SK-N-MC (cell line): Measurements from ENCODE around the gene DUSP14.

Experiments used
- EZH2 ChIP-seq: fragments of 200-600 bp; sonication (generic); IDR thresholded peaks from one replicate; pipeline ENCODE4 v1.6.1; 2017; ENCODE audit warnings: antibody characterized with exemption
- FOXP2 ChIP-seq: optimal IDR thresholded peaks from 2 replicates; pipeline ENCODE3; 2011; ENCODE audit warnings: mild to moderate bottlenecking, moderate library complexity; ENCODE audit not compliant: insufficient read depth; ENCODE audit errors: extremely low read length, control extremely low read depth
- POLR2AphosphoS5 ChIP-seq: IDR thresholded peaks from 2 replicates; pipeline ENCODE4 v1.6.1; 2012; ENCODE audit warnings: mild to moderate bottlenecking, low read depth, low read length, borderline replicate concordance

DNA sequence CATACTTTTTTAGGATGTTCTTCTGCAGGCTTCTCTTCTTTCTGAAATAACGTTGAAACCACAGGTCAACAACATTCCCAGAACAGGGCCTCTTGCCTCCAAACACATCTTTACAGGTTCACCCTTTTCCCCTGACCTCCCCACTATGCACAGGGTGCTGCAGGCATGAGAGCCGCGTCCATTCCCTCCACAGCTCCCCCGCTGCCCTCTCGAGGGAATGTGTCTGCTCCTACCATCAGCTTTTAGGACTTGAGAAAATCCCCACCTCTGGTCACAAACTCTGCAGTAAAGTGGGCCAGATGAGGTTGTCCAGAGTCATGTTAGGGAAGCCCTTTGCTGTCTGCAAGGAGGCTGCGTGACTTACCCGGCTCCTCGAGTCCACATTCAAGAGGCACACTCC, 30.5 kb downstream of the DUSP14 start:
- TF ChIP-seq EZH2 (no peak), POLR2AphosphoS5 (no peak), FOXP2 (no peak)
